Activated CD4-positive, CD25-positive, alpha-beta regulatory T cell treated with anti-CD3 and anti-CD28 coated beads, Interleukin-2, amount 50 U/mL, for 24 hours (primary cell): ENCODE results near the gene CXorf65.

Experiments
- ATAC-seq, 2 donors: fragments of 150-1000 bp; cut with Tn5 transposase; one replicate each; pipeline ENCODE4 v1.10.0; 2021; ENCODE audit warnings: mild to moderate bottlenecking in 1 of 2, moderate library complexity in 1 of 2

The CXorf65 gene

DNA sequence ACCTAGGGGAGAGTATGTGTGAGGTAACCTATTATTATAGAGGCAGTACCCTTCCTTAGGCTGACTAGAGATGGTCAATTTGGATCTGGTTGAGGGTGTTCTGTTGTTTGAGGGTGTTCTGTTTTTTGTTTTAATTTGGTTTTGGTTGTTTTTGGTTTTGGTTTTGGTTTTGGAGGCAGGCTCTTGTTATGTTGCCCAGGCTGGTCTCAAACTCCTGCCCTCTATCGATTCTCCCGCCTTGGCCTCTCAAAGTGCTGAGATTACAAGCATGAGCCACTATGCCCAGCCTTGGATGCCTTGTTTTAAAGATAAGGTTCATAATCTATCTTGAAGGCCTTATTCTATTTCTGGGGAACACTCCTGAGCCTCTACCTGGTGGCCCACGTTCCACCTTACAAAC lies 912 bp downstream of the CXorf65 start:
- ATAC-seq, result no peak

DNA sequence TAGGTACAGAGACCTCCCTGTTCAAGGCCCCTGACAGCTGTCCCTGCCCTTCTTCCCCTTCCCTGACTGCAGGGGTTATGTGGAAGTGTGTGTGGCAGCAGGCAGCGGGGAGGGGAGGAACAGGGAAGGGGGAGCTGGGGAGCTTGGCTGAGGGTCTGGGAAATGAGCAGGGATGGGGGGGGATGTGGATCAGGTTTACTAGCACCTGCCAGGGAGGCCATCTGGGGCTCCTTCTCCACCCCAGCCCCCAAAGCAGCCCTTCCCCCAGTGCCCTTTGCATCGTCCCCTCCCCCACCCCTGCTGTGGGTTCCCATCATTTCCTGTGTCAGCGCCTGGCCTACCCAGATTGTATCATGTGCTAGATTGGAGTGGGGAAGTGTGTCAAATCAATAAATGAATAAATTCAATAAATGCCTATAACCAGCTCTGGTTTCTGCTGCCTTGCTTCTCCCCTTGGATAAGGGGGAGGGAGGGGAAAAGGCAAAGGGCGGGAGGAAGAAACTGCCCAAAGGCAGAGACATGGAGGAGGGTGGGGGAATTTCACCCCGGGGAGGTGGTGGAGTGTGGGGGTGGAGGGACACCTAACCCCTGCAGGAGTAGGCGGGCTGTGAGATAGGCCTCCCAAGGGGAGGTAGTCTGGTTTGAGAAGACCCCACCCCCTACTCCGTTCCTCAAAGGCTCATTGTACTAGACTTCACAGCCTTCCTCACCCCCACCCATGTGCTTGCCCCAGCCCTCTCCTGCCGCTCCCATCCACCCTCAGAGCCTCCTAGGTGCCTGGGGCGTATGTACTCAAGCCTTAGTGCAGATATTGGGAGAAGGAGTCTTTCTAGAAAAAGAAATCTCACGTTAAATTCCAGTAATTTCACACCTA lies 3.2 kb downstream of the CXorf65 start:
- ATAC-seq, result peak; percentile 29 to 33

DNA sequence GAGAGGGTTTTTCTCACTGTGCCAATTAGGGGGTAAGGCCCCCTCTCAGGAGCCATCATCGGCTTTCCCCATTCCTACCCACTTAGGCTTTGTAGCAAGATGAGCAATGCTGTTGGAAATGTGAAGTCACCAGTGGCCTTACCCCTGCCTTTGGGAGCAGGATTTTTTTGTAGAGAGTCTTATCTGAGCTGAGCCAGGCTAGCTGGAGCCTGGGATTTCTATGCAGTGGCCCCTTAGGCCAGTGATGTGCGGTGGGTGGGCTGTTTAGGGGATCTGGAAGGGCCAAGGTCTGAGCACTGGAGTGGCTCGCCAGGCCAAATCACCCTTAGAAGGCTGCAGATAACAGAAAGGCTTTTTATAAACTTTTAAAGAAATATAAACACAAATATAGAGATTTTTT lies 4.2 kb downstream of the CXorf65 start:
- no peak for ATAC-seq

DNA sequence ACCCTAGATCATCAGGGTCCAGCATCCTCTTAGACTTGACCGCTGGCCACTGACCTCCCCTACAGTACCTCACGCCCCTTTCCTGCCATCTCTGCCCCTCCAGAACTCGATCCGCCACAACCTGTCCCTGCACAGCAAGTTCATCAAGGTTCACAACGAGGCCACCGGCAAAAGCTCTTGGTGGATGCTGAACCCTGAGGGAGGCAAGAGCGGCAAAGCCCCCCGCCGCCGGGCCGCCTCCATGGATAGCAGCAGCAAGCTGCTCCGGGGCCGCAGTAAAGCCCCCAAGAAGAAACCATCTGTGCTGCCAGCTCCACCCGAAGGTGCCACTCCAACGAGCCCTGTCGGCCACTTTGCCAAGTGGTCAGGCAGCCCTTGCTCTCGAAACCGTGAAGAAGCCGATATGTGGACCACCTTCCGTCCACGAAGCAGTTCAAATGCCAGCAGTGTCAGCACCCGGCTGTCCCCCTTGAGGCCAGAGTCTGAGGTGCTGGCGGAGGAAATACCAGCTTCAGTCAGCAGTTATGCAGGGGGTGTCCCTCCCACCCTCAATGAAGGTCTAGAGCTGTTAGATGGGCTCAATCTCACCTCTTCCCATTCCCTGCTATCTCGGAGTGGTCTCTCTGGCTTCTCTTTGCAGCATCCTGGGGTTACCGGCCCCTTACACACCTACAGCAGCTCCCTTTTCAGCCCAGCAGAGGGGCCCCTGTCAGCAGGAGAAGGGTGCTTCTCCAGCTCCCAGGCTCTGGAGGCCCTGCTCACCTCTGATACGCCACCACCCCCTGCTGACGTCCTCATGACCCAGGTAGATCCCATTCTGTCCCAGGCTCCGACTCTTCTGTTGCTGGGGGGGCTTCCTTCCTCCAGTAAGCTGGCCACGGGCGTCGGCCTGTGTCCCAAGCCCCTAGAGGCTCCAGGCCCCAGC lies 5.7 kb downstream of the CXorf65 start:
- no peak for ATAC-seq

DNA sequence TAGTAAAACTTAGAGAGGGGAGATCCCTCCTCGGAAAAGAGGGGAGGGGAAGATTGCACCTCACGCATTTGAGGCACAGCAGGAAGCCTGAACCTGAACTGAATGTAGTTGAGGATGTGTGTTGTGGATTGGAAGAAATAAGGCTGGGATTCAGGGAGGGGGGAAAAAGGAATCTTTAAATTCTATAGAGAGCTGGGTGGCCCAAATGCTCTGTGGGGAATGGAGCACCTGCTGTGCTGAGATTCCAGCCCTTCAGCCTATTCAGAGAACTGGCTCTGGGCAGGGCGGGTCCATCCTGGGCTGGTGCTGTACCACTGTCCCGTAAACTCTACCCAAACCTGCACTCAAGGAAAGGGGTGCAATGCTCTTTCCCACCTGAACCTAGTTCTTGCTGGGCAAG lies 6.8 kb downstream of the CXorf65 start:
- ATAC-seq, result no peak

DNA sequence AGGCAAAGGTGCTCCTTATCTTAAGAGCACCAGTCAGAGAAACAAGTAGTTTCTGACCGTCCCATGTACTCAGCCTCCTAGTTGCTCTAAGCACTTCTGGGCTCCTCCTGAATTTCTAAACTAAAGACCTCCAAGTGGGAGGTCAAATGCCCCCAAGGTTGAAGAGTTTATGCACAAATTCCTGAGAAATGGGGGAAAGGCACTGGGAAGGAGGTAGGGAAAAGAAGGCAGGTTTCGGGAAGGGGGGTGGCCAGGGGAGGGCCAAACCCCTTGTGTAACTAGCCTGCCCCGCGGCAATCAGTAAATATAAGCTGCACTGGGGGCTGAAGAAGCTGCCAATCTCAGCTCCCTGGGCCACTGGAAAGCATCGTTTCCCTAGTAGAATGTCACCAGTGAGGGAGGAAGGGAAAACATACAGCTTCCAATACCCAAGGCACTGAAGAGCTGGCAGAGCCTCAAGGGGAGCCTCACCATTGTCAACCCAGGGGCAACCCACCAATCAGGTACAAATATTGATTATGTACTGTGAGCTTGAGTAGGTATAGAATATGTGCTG lies 7.5 kb downstream of the CXorf65 start:
- no peak for ATAC-seq

DNA sequence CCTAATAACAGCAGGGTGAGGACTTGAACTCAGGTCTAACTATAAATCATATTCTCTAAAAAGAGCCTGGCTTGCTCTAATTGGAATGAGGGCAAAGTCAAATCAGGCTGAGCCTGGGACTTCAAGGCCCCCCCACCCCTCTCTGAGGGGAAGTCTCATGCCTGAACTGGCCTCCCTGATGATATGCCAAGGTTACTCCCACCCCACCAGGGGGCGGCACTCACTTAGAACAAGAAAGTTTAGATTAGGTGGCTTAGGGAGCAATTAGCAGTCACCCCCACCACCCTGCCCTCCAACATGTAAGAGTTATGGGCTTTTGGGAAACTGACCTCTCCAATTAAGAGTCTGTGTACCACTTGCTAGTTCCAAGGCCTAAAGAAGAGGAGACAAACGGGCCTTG lies 8.2 kb downstream of the CXorf65 start:
- ATAC-seq, result peak; percentile 53 to 54

DNA sequence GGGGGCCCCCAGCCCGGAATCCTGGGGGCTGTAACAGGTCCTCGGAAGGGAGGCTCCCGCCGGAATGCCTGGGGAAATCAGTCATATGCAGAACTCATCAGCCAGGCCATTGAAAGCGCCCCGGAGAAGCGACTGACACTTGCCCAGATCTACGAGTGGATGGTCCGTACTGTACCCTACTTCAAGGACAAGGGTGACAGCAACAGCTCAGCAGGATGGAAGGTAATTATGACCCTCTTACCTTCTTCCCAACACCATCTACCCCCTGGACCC lies 9.8 kb downstream of the CXorf65 start:
- no peak for ATAC-seq

DNA sequence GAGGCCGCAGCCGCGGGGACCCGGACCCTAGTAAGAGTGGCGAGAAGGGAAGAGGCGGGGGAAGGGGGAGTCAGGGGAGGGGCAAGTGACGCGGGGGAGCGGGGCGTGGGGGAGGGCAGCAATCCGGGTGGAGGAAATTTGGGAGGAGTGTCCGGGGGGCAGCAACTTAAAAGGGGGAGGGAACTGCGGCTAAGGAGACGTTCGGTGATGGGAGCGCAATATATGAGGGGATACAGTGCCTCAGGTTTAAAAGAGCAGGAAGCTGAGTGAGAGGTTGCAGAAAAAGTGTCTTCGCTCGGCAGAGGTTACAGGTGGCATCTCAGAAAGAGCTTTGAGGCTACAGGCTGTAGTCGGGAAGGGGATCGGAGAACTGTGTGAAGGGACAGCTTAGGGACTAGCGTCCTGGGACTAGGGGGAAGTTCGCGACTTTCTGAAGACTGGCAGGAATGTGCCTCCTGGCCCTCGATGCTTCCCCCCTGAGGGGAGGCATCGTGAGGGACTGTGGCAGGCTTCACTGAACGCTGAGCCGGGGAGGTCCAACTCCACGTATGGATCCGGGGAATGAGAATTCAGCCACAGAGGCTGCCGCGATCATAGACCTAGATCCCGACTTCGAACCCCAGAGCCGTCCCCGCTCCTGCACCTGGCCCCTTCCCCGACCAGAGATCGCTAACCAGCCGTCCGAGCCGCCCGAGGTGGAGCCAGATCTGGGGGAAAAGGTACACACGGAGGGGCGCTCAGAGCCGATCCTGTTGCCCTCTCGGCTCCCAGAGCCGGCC lies 10.4 kb downstream of the CXorf65 start:
- ATAC-seq, result peak; percentile 7 to 30

DNA sequence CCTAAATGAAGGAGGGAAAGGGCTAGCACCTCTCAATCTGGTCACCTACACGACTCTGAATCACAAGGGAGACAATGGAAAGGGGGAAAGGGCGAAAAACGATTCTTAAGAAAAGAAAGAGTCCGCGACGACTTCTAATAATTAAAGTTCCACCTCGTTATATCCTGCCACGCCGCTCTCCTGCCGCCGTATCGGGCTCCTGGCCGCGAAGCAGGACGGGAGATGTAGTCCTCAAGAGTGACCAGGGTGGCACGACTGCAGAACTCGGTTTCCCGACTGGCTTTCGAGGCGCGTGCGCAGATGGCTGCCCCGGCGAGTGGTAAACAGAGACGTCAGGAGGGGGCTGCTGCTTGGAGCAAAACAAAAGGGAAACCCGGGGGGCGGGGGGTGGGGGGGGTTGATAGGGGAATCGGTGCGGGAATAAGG lies 11.0 kb downstream of the CXorf65 start, which contains the start of gene FOXO4:
FOXO4 (plus strand) TSS at position 297 of the 426 bp plus-strand sequence. CDS start 678 bp downstream, outside the sequence.
- ATAC-seq, result peak; percentile 91 to 93

DNA sequence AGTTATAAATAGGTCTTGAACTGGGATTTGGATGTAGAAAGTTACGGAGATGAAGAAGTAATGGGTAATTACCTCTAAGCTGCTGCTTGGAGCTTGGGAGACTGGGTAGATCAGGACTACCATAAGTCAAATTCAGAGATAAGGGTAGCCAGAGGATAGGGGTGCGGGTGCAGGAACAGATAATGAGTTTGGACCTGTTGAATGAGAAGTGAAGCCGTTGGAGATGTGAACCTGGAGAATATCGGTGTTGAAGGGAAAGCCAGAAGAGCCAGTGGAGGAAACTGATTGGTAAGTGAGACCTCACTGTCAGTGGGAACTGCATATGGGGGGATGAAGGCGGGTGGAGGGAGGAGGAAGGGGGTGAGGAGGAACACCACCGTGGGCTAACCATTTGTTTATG lies 11.5 kb downstream of the CXorf65 start:
- no peak for ATAC-seq

DNA sequence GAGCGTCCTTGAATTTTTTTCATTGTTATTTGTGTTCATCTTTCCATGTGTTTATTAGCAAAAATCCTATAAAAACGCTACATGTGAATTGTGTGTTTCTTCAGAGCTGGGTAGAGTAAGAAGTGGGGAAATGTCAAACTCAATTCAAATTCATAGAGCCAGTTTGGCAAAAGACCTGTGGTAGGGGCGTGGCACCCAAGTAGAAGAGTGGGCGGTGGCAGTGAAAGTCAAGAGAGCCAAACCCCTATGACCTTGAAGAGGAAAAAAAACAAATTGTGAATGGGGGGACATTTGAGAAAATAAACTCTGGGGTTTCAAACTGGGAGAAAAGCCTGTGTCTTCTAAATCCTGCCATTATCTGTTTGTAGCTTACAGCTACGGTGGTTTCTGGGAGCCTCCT lies 15.3 kb downstream of the CXorf65 start:
- no peak for ATAC-seq

DNA sequence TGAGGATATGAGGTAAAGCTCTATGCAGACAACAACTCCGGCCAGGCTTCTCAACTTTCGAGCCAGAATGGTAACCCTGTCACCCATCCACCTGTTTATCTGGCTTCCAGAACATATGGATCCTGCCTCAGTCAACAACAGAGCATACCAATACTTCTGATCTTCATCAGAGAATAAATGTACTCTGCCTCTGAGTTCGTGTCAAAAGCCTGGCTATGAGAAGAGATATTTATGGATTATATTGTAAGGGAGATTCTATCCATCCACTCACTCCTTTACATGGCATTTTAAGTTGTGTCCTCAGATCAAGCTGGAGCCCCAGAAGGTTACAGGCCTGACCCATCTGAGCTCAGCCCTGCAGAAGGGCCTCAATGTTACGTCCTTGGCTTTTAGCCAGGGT lies 20.6 kb downstream of the CXorf65 start:
- ATAC-seq, result no peak

DNA sequence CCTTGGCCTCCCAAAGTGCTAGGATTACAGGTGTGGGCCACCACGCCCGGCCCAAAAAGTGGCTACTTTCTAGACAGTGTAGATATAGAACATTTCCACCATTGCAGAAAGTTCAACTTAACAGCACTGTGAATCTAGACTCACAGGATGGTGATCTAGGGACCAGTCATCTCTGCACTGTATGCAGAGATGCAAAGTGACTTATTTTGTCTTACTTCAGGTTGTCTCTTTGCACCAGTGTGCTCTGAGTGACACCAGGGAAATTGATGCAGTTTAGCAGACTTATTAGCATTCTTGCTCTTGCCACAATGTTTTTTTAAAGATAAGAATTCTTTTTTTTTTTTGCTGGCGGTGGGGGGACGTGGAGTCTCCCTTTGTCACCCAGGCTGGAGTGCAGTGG lies 23.7 kb downstream of the CXorf65 start:
- no peak for ATAC-seq

DNA sequence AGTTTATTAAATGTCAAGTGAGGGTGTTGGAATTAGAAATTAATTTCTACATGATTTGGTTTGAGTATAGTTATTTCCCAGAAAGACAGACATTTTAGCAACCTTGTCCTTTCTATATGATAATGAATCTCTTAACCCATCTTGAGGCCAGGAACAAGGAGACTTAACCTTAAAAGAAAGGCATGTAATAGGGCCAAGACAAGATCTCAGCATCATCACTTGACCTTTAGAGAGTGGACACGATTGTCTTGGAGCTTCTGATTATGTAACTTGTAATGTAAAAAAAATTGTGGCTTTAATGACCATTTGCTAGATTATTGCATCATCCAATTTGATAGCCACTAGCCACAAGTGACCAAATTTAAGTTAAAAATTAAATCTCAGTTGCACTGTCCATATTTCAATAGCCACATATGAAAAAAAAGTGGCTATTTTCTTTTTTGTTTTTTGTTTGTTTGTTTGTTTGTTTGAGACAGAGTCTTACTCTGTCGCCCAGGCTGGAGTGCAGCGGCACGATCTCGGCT lies 24.4 kb downstream of the CXorf65 start:
- ATAC-seq, result no peak

DNA sequence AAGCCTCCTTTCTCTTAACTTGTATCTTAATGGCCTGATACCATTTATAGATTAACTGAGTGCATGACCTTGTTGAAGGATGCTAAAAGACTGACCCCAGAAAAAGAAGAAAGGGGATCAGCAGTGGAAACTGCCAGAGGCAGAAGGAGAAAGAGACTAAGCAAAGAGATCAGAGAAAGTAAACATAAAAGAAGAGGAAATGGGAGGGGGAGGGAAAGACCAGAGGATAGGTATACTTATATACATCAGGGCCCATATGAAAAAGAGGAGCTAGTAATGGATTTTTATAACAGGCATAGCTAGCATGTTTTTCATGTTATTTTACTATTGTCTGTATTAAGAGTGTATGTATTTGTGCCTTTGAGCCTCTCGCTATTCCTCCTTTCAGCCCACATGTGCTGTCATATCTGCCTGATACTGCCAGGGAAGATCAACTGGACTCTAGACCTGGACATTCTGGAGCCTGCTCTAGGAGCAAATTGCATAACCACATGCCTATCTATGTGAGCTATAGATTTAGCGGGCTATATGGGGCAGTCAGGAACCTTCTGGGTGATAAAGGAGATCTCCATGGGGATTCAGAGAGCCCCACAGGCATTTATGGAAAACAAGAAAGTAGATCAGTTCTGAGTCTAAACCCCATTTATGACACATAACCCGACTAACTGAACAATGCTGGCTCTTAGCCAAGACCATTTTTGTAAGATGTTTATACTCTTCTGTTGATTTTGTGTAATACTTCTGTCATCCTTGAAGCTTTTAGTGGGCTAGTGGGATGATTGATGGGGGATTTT lies 25.0 kb downstream of the CXorf65 start:
- no peak for ATAC-seq

DNA sequence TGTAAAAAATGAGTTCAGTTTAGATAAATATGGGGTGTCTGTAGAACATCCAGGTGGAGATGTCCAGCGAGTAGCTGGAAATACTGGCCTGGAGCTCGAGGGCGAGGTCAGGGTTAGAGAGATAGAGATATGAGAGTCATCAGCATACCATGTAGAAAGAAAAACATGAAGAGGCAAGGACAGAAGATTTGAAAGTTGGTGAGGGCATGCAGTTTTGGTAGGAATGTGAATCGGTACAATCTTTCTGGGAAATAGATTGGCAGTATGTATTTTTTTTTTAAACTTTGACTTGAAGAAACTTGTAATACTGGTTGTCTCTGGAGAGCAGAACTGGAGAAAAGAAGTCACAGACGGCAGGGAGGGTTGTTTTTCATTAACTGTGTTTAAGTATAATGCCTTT lies 36.0 kb downstream of the CXorf65 start:
- no peak for ATAC-seq

DNA sequence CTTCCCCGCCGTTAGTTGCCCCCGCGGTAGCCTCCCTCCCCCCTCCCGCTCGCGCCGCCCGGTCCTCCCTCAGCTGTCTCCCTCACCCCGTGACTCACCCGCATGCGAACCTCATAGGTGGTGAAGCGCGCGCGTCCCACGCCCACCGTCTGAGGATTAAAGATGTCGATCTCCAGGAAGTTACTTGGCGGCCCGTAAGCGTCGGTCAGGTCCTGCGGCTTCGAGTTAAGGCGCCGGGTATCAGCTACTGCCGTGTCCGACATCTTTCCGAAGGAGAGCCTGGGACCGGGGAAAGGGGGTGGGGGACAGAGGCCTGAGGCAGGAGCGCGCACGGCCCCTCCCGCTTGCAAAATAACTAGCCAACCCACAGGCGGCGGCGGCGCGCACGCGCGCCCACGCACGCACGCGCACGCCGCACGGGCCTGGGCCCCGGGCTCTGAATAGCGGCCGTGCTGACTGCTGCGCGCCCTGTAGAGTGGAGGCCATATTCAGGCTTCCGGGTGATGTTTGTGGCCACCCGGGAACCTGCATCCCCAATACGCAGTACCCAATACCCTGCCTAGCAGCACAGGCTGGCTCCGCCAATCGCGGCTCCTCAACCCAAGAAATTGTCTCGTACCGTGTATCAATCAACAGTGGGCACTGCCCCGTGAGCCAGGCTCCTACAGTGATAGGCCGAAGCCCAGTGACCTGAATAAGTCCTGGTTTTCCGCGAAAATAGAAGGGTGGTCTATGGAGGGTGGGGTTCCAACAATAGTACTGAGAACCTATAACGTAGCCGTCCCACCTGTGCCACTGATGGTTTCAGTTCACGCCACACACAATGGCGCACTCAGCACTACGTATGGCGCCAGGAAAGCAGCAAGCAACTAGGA lies 38.3 kb downstream of the CXorf65 start, which contains the start of gene SNX12:
SNX12 (minus strand) TSS at position 291 of the 875 bp plus-strand sequence; CDS start at position 263, 28 bp downstream.
- peak; percentile 97 to 98 for ATAC-seq

DNA sequence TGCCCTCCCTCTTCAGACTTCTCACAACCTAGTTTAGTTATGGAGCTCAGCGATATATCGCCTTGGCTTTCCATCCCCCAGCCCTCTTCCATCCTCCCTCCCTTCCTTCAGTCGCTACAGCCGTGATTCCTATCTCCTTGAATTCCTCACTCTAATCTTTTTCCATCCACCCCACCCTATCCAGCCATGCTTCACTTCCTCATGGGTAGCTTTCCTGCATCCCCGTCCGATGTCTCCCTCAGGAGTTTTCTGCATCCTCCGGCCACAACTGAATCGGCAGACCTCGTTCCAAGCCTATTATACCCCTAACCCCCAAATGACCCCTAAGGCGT lies 38.9 kb downstream of the CXorf65 start:
- ATAC-seq, result no peak

DNA sequence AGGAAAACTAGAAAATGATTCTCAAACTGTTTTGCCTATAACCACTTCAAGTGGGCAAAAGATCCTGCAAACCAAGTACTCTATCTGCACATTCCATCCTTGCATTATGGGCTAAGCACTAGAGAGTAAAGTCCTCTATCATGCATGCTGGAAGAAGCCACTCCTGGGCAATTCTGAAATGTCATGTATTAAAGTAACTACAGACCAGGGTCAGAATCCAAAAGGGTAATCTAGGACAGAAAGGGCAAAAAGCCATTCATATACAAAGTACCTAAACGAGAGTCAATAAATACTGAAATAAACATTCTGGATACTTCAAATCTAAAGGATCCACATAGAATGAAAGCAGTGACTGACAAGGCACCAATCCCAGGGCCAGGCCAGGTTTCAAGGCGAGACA lies 39.5 kb downstream of the CXorf65 start:
- ATAC-seq, result no peak

DNA sequence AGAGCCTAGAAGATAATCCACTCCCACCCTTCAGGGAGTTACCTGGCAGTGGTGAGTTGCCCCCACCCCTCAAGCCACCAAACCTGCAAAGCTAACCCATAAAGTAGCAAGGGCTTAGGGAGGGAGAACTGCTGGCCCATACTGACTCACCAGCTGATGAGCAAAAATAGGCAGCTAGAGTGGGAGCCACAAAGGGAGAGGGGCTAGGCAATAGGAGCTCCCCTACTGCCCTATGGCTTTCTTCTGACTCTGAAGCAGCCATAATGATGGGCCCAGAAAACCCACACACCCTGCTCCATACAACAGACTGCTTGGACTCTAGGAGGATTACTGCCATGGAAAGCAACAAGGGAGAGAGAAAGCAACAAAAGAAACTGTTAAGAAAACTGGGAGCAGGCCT lies 46.4 kb downstream of the CXorf65 start:
- ATAC-seq, result no peak
